Hepatocyte (in vitro differentiated cells): ENCODE data around the gene MED29.

Source experiments
- CTCF ChIP-seq: fragments of 200-600 bp; sonication (generic); IDR thresholded peaks from 2 replicates; pipeline ENCODE4 v1.5.1; 2016; ENCODE audit warnings: antibody characterized with exemption, mild to moderate bottlenecking; ENCODE audit not compliant: poor library complexity
- EZH2 ChIP-seq: fragments of 200-600 bp; sonication (generic); IDR thresholded peaks from 2 replicates; pipeline ENCODE4 v1.6.1; 2016; ENCODE audit warnings: antibody characterized with exemption, mild to moderate bottlenecking, borderline replicate concordance
- EZH2phosphoT487 ChIP-seq: fragments of 200-600 bp; sonication (generic); IDR thresholded peaks from one replicate; pipeline ENCODE4 v1.6.1; 2018; ENCODE audit warnings: antibody characterized with exemption, mild to moderate bottlenecking, low read depth, moderate library complexity; ENCODE audit not compliant: unreplicated experiment, severe bottlenecking

DNA sequence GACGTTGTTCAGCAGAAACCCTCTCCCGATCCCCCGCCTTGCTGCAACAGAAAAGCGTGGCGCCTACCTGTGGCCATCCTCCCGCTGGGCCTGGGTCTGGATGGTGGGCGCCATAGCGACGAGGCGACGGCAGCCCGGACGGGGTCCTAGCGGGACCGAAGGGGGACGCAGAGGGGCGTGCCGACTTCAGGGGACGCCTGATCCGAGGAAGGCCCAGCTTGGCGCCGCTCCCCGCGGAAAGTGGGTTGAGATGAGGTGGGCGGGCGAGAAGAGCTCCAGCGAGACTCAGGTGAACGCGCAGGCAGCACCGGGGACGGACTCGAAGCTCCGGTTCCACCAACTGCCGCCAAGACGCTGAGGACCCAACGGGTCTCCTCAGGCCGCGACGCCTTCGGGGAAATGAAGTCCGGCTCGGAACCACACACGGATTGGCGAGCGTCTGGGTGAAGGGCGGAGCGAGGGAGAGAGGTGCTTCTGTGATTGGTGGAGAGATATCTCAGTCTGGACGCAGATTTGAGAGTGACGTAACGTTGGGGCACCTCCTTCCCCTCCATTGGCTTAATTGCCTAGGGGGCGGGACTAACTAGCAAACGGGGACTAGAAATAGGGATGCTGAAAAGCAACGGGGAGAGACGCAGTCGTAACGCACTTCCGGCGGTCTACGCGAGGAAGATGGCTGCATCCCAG, at the start of gene MED29, which contains the start of gene PAF1:
- TF ChIP-seq CTCF (peak; percentile 31), EZH2 (no peak), EZH2phosphoT487 (no peak)
